ENCODE data around the gene SYNDIG1.

DNA sequence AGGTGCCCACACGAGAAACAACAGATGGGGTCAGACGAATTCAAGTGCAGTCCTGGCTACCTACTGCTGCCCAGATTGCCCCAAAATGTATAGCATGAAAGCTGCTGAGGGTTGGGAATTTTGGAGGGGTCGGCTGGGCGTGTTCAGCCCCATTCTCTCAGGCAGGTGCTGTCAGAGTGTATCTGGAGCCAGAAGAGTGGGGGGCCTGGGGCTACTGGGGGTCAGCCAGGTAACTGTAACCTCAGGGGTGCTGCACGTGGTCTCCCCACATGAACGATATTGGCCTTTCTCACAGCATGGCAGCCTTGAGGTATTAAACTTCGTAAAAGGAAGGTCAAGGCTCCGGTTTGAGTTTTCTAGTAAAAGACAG lies 14.6 kb downstream of the SYNDIG1 start:
- TF ChIP-seq, protein P1, sequence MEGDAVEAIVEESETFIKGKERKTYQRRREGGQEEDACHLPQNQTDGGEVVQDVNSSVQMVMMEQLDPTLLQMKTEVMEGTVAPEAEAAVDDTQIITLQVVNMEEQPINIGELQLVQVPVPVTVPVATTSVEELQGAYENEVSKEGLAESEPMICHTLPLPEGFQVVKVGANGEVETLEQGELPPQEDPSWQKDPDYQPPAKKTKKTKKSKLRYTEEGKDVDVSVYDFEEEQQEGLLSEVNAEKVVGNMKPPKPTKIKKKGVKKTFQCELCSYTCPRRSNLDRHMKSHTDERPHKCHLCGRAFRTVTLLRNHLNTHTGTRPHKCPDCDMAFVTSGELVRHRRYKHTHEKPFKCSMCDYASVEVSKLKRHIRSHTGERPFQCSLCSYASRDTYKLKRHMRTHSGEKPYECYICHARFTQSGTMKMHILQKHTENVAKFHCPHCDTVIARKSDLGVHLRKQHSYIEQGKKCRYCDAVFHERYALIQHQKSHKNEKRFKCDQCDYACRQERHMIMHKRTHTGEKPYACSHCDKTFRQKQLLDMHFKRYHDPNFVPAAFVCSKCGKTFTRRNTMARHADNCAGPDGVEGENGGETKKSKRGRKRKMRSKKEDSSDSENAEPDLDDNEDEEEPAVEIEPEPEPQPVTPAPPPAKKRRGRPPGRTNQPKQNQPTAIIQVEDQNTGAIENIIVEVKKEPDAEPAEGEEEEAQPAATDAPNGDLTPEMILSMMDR (conservative IDR thresholded peaks at IDR 0.05; ENCODE audit: low read depth, low read length), result no peak
- no peak for TF ChIP-seq EZH2phosphoT487 (IDR thresholded peaks at IDR 0.05; ENCODE audit: borderline replicate concordance, low read length)
- TF ChIP-seq EZH2 (IDR thresholded peaks at IDR 0.05; ENCODE audit: low read length, unreplicated experiment), result no peak

Measured in PC-3 (cell line).